SH-SY5Y (cell line): ENCODE results near the gene SH3D19.

Experiments used
- GATA2 ChIP-seq: IDR thresholded peaks from 2 replicates; pipeline ENCODE4 v1.6.1; 2011; ENCODE audit warnings: mild to moderate bottlenecking, low read depth, low read length
- GATA3 ChIP-seq: IDR thresholded peaks from 2 replicates; pipeline ENCODE4 v1.6.1; 2011; ENCODE audit warnings: low read depth, mild to moderate bottlenecking, low read length, moderate library complexity

- TF ChIP-seq GATA2: no peak
- TF ChIP-seq GATA3: no peak
These were observed 1.2 kb downstream of the SH3D19 start for GRCh38 chr4:151324124-151324751.
